Stimulated activated effector memory CD8-positive, alpha-beta T cell treated with anti-CD3 and anti-CD28 coated beads, Interleukin-12 subunit alpha, Interleukin-12 subunit beta, amount 100 ng/mL, for 72 hours (primary cell): ENCODE data around the gene HEXB.
A peak's percentile ranks its signal among the peaks of the same experiment; 100 is the strongest.

Source experiments
- ATAC-seq: fragments of 150-1000 bp; cut with Tn5 transposase; 2 replicates; pipeline ENCODE4 v1.10.0; 2021
- DNase-seq, 2 donors: peaks; one replicate each; pipeline ENCODE4 v3.0.0; 2021 to 2022; ENCODE audit warnings: low spot score in 2 of 2
- H3K27ac Mint-ChIP-seq: one replicate; pipeline ENCODE4 v1.8.0; 2022; ENCODE audit warnings: mild to moderate bottlenecking, mixed read lengths
- H3K36me3 Mint-ChIP-seq: one replicate; pipeline ENCODE4 v1.8.0; 2022; ENCODE audit warnings: mild to moderate bottlenecking, mixed read lengths
- H3K4me1 Mint-ChIP-seq: one replicate; pipeline ENCODE4 v1.8.0; 2022; ENCODE audit warnings: mixed read lengths
- H3K4me3 Mint-ChIP-seq: one replicate; pipeline ENCODE4 v1.8.0; 2022; ENCODE audit warnings: mild to moderate bottlenecking, mixed read lengths
- H3K9me3 Mint-ChIP-seq: one replicate; pipeline ENCODE4 v1.8.0; 2022; ENCODE audit warnings: mixed read lengths

Gene HEXB

DNA sequence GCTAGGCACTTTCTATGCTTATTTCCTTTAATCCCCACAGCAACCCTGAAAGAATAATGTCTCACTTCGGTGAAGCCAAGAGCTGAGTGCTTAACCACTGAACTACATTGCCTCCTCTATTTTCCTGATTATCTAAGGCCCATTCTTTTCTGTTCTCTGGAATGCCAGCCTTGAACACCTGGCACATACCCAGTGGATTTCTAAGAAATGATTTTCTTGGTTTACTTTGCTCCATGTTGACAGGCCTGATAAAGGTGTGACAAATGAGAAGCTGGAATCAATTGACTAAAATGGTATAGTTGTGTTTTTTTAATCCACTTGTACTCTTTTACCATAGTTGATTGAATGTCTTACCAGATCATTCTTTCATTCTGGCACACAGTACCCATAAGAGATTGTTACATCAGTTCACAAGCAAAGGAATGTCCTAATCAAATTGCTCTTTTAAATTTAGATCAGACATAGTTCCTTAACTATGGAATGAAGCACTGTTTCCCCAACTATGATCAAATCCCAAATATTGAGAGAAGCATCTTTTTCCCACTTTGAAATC lies 35.5 kb upstream of the HEXB start:
- Mint-ChIP-seq H3K4me1 (no peaks in the 10 kb centered on the region), H3K4me3 (no peak overlapping the region), H3K36me3 (no peaks in the 10 kb centered on the region), H3K27ac (no peak overlapping the region), H3K9me3 (no peaks in the 10 kb centered on the region)
- ATAC-seq: no peak
- DNase-seq: no peak

DNA sequence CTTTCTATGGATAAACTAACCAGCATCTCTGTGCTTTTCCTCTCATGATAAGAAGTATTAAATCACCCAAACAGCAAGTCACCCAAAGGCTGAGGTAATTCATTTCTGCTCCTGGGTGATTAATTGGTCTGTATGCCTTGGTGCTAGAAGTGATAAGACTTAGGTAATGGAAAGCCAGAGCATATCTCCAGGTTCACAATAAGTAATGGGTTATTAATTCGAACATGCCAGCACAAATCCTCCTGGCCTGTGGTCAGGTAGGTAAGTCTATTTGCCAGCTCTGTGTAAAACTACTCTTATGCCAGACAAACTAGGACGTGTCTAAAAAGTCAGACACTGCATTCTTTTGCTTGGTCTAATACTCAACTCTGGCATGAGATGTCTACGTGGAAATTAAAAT lies 33.3 kb upstream of the HEXB start:
- ATAC-seq (no peak), DNase-seq (no peak)
- Mint-ChIP-seq H3K36me3 (no peaks in the 10 kb centered on the region), H3K4me3 (no peak overlapping the region), H3K4me1 (no peaks in the 10 kb centered on the region), H3K9me3 (no peaks in the 10 kb centered on the region), H3K27ac (no peak overlapping the region)

DNA sequence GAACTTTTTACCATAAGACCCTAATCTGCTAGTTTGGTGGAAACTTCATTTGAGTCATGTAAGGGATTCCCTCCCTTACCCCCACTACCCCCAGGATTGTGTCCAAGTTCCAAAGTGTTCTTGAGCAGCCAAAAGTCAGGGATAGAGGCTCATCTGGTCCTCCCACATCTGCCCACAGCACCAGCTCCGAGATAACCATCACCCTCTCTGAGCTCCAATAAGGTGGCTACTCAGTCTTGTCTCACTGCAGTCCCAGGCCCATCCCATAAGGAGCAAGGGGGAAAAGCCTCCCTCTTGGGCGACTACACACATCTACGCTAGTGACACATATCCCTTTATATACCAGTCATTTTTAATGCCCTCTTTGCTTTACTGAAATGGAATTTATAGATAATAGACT lies 32.5 kb upstream of the HEXB start:
- DNase-seq: no peak
- no peaks in the 10 kb centered on the region for H3K36me3 Mint-ChIP-seq
- H3K4me1 Mint-ChIP-seq: no peaks in the 10 kb centered on the region
- H3K4me3 Mint-ChIP-seq: no peak overlapping the region
- no peak overlapping the region for H3K27ac Mint-ChIP-seq
- ATAC-seq: no peak
- H3K9me3 Mint-ChIP-seq: no peaks in the 10 kb centered on the region

DNA sequence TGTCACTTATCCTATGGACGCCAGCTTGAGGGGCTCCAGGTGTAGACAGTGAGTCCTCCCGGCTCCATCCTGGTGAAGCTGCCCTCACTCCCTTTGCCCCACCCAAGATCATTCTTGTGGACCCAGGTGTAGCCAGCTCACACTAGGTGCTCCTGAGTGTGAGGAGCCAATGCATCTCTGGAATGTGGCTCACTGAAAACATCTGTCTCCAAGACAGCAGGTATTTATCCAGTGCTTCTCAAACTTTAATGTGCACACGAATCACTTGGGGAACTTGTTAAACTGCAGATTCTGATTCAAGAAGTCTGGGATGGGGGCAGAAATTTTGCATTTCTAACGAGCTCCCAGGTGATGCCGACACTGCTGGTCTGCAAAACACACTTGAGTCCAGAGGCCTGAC lies 31.0 kb upstream of the HEXB start:
- Mint-ChIP-seq H3K36me3 (no peaks in the 10 kb centered on the region), H3K27ac (no peak overlapping the region), H3K9me3 (no peaks in the 10 kb centered on the region), H3K4me3 (no peak overlapping the region), H3K4me1 (no peaks in the 10 kb centered on the region)
- DNase-seq (no peak), ATAC-seq (no peak)

DNA sequence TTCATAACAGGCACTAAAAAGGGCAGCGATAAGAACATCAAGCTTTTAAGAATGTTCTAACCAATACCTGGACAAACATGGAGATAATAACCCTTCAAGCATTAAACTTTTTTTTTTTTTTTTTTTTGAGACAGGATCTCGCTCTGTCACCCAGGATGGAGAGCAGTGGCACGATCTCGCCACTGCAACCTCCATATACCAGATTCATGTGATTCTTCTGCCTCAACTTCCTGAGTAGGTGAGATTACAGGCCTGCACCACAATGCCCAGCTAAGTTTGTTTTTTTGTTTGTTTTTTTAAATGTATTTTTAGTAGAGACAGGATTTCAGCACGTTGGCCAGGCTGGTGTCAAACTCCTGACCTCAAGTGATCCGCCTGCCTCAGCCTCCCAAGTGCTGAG lies 29.8 kb upstream of the HEXB start:
- Mint-ChIP-seq H3K9me3 (no peaks in the 10 kb centered on the region), H3K4me1 (no peaks in the 10 kb centered on the region), H3K27ac (no peak overlapping the region), H3K4me3 (no peak overlapping the region), H3K36me3 (no peaks in the 10 kb centered on the region)
- no peak for ATAC-seq
- no peak for DNase-seq

DNA sequence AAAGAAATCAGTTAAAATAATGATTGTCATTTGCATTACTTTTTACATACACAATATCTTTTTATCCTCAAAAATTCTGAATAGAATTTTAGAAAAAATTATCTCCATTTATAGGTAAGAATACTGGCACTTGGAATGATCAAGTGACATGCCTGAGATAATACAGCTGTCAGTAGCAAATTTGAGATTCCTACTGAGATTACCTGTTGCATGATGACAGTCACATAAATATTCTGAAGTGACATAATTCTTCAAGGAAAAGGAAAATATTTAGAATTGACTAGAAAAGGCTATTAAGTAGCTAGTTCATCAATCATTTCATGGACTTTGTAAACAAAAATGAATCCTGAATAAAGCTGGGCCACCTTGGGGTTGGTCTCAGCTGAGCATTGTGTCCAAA lies 29.3 kb upstream of the HEXB start:
- H3K27ac Mint-ChIP-seq: no peak overlapping the region
- H3K4me1 Mint-ChIP-seq: no peaks in the 10 kb centered on the region
- H3K4me3 Mint-ChIP-seq: no peak overlapping the region
- no peak for ATAC-seq
- no peaks in the 10 kb centered on the region for H3K36me3 Mint-ChIP-seq
- no peak for DNase-seq
- no peaks in the 10 kb centered on the region for H3K9me3 Mint-ChIP-seq

DNA sequence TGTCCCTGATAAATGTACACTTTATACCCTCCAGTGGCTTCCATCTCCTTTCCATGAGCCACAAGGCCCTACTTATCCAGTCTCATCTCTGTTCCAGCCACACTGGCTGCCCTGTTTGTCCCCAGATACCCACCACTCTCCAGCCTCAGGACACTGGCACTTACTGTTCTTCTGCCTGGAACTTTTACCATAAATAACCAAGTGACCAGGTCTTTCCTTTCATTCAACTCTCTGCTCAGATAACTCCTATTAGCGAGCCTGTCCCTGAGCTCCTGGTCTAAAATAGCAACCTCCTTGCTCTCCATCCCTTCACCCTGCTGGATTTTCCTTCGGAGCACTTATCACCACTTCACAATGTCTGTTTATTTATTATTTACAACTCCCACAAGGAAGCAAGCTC lies 27.9 kb upstream of the HEXB start:
- peak overlapping the region; percentile 16 for H3K27ac Mint-ChIP-seq

DNA sequence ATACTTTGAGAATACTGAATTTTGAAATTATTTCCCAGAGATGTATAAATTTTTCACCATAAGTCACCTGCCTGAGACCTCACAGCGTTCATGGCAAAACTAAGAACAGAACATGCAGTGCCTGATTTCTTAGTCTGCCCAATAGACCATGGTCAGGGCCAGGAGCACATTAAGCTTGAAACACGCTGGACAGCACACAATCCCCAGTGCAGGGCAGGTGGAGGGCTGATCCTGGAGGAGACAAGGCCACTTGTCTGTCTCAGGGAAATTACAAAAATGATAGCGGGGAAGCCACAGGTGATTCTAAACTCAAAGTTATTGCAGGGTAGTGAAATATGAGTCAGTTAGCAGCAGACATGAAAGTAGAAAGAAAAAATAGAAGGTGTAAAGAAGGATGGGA lies 25.9 kb upstream of the HEXB start:
- Mint-ChIP-seq H3K9me3 (no peaks in the 10 kb centered on the region), H3K36me3 (no peaks in the 10 kb centered on the region), H3K4me3 (no peak overlapping the region), H3K4me1 (no peaks in the 10 kb centered on the region), H3K27ac (no peak overlapping the region)
- ATAC-seq (no peak), DNase-seq (no peak)

More for the DNA sequence above, 27.9 kb upstream of the HEXB start:
- DNase-seq (no peak), ATAC-seq (no peak)
- Mint-ChIP-seq H3K4me1 (no peaks in the 10 kb centered on the region), H3K36me3 (no peaks in the 10 kb centered on the region), H3K9me3 (no peaks in the 10 kb centered on the region), H3K4me3 (no peak overlapping the region)

DNA sequence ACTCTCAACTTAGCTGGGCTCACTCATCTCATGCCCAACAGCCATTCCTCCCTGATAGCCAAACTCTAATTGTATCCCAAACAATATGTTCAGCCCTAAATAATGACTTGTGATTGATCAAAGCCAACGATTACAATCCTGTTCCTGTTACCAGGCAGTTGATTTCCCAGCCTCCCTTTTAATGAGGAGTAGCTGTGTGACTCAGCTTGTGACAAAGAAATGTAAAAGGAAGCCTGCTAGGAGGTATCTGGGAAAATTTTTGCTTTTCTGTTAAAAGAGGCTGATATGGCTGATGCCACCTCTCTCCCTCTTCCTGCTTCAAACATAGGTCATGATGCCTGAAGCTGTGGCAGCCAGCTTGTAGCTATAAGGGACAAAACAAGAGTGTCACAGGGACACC lies 24.9 kb upstream of the HEXB start:
- Mint-ChIP-seq H3K4me1 (no peaks in the 10 kb centered on the region), H3K4me3 (no peak overlapping the region), H3K27ac (no peak overlapping the region), H3K36me3 (no peaks in the 10 kb centered on the region), H3K9me3 (no peaks in the 10 kb centered on the region)
- ATAC-seq (no peak), DNase-seq (no peak)

DNA sequence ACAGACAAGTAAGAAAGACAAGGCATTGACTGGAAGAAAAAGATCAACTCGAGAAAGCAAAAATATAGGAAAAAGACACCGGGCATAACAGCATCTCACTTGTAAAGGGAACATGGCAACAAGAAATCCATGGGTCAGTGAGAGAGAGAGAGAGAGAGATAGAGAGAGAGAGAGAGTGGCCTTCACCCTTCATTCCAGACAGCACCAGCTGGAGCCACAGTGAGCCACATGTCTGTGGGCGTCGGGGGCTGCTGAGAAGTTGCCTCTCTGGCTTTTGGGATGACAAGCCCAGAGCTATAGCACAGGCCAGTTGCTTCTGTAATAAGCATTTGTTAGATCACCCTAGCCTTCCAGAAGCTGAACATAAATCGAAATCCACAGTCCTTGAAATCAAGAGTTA lies 24.2 kb upstream of the HEXB start:
- Mint-ChIP-seq H3K27ac (no peak overlapping the region), H3K9me3 (no peaks in the 10 kb centered on the region), H3K36me3 (no peaks in the 10 kb centered on the region), H3K4me1 (no peaks in the 10 kb centered on the region), H3K4me3 (no peak overlapping the region)
- ATAC-seq (no peak), DNase-seq (no peak)

DNA sequence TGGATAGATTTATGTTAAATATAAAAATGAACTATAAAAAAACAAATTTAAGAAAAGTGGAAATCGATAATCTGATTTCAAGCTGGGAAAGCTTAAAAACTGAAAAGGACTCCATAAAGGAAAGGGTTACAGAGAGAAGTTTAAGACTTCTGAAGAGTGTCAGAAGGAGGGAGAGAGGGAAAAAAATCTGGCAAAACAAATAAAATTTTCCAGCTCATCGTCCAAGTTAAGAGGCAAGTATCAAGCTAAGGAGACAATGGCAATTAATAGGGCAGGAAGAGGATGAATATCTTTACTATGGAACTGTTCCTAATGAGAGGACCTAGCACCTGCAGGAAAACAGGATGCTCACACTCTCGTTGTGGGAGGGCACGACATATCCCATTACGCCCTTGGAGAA lies 20.5 kb upstream of the HEXB start:
- H3K4me3 Mint-ChIP-seq: no peak overlapping the region
- no peak overlapping the region for H3K27ac Mint-ChIP-seq
- no peak for ATAC-seq
- no peak for DNase-seq
- H3K4me1 Mint-ChIP-seq: no peaks in the 10 kb centered on the region
- H3K9me3 Mint-ChIP-seq: no peaks in the 10 kb centered on the region
- H3K36me3 Mint-ChIP-seq: no peaks in the 10 kb centered on the region

DNA sequence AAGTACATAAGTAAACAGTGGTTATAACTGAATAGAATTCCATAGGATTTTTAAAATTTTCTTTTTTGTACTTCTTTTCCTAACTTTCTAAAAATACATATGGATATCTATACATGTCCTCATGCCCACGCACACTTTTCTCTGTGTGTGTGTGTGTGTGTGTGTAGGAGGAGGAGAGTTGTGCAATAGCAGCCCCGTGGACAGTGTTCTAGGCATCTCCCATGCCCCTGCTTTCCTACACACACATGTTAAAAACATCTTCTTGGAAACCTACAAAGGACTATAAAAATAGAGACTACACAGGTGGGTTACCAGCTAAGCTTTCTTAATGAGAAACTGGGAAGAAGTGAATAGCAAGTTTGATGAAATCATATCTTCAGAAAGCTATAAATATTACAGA lies 19.8 kb upstream of the HEXB start:
- Mint-ChIP-seq H3K9me3 (no peaks in the 10 kb centered on the region), H3K27ac (no peak overlapping the region), H3K4me1 (no peaks in the 10 kb centered on the region), H3K36me3 (no peaks in the 10 kb centered on the region), H3K4me3 (no peak overlapping the region)
- DNase-seq (no peak), ATAC-seq (no peak)

DNA sequence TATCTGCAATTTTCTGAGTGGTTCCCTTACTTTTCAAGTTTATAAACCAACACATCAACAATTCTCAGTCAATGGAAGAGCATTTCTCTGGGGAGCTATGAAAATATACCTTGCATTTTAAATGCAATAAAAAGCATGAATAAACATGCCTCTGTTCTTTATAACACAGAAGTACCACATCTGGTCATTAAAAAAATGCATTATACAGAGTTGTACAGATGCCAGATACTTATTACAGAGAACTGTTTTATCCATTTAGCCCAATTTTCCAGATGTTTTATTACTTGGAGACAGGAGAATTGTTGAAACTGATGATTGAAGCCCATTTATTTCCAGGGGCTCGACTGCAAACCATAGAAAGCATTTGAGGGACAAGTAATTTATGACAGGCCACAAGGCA lies 19.2 kb upstream of the HEXB start:
- Mint-ChIP-seq H3K36me3 (no peaks in the 10 kb centered on the region), H3K4me3 (no peak overlapping the region), H3K9me3 (no peaks in the 10 kb centered on the region), H3K4me1 (no peaks in the 10 kb centered on the region), H3K27ac (no peak overlapping the region)
- ATAC-seq (no peak), DNase-seq (no peak)

DNA sequence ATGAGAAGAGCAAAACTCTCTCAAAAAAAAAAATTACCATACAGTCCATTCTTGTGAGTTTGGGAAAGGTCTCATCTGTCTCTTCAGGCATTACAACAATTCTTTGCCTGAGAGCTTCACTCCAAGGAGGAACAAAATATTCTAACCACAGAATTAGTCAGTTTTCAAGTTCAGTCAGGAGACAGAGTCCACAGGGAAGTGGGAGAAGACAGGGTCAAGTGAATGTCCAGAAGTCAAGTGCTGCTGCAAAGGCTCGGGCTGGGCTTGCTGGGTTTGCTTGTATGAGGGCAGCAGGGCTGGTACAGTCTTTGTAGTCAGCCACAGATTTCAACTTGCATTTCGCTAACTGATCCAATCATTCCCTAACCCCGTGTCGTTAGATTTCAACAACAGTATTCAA lies 17.6 kb upstream of the HEXB start:
- no peaks in the 10 kb centered on the region for H3K36me3 Mint-ChIP-seq
- H3K27ac Mint-ChIP-seq: no peak overlapping the region
- no peak for ATAC-seq
- H3K4me1 Mint-ChIP-seq: no peaks in the 10 kb centered on the region
- H3K4me3 Mint-ChIP-seq: no peak overlapping the region
- DNase-seq: no peak
- H3K9me3 Mint-ChIP-seq: no peaks in the 10 kb centered on the region

DNA sequence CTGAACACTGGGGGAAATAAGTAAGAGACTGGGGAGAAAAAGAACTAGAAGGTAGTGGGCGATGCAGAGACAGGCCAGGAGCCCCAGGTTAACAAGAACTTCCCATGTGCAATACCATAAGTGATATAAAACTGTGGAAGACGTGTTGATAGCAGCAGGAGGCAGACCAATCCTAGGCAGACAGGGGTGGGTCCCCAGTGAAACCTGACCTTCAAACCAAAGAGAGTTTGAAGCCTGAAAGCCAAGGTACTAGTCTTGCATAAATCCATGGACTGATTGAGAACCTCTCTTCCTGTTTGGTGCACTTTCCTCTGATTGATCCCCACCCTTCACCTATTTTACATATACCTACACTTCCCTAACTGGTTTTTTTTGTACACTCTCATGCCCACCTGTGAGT lies 15.2 kb upstream of the HEXB start:
- Mint-ChIP-seq H3K9me3 (no peaks in the 10 kb centered on the region), H3K27ac (no peak overlapping the region), H3K4me1 (no peaks in the 10 kb centered on the region), H3K36me3 (no peaks in the 10 kb centered on the region), H3K4me3 (no peak overlapping the region)
- DNase-seq (no peak), ATAC-seq (no peak)

DNA sequence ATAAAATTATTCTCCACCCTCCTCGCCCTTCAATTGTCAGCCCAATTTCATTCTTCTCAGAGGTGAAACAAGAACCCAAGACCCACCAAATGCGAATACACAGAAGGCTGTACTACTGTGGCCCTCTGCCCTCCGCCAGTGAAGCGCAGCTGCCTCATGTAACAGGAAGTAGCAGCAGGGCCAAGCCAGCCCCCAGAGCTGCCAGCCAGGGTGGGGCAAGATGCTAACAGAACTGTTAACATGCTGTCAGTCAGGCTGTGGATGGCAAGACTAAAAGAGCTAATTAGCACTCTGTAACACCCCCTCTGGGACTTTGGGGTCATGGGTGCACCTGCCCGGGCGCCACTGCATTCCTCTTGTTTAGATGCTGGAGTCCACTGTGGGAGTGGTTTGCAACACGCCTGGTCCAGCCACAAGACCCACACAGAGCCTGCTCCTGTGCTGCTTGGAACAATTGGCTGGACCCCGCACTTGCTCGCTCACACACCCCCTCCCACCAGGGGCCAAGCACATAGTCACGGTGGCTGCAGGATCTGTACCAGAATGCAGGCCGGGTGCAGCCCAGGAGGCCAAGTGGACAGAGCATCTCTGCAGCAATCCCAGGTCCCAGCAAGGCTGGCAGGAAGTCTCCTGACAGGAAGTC lies 14.5 kb upstream of the HEXB start:
- no peak overlapping the region for H3K4me3 Mint-ChIP-seq
- no peaks in the 10 kb centered on the region for H3K4me1 Mint-ChIP-seq
- H3K9me3 Mint-ChIP-seq: no peaks in the 10 kb centered on the region
- ATAC-seq (no peak), DNase-seq (no peak)
- no peak overlapping the region for H3K27ac Mint-ChIP-seq
- no peaks in the 10 kb centered on the region for H3K36me3 Mint-ChIP-seq
